Measurements from ENCODE around the gene GPR21.

GPR21 gene, protein sequence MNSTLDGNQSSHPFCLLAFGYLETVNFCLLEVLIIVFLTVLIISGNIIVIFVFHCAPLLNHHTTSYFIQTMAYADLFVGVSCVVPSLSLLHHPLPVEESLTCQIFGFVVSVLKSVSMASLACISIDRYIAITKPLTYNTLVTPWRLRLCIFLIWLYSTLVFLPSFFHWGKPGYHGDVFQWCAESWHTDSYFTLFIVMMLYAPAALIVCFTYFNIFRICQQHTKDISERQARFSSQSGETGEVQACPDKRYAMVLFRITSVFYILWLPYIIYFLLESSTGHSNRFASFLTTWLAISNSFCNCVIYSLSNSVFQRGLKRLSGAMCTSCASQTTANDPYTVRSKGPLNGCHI

DNA sequence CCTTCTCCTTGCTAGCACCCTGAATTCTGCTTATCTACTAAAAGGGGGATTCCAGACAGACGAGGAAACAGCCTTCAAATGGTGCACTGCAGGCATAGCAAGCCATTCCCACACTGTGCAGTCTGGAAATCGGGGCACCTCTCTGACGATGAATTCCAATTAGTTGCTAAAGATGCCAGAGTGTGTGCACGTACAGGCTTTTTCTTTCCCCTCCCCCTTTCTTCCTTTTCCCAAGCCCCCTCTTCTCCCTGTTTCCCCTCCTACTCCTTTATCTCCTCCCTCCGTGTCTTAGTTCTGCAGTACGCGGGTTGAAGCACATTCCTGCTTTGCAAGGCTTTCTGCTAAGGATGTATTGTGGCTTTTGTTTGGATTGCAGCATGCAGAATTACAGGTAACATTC is at the start of gene GPR21:
GPR21 (plus strand) TSS at position 316 of the 400 bp plus-strand sequence. CDS start 900 bp downstream, outside the sequence.
- TF ChIP-seq SNAI2 (CRISPR knock-in tag; IDR thresholded peaks at IDR 0.05) = no peak
- TF ChIP-seq, protein P1, sequence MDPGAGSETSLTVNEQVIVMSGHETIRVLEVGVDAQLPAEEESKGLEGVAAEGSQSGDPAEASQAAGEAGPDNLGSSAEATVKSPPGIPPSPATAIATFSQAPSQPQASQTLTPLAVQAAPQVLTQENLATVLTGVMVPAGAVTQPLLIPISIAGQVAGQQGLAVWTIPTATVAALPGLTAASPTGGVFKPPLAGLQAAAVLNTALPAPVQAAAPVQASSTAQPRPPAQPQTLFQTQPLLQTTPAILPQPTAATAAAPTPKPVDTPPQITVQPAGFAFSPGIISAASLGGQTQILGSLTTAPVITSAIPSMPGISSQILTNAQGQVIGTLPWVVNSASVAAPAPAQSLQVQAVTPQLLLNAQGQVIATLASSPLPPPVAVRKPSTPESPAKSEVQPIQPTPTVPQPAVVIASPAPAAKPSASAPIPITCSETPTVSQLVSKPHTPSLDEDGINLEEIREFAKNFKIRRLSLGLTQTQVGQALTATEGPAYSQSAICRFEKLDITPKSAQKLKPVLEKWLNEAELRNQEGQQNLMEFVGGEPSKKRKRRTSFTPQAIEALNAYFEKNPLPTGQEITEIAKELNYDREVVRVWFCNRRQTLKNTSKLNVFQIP (CRISPR knock-in tag; IDR thresholded peaks at IDR 0.05; ENCODE audit: borderline replicate concordance, low read depth) = no peak
- no peak for TF ChIP-seq ISL1 (CRISPR knock-in tag; IDR thresholded peaks at IDR 0.05)
- TF ChIP-seq, protein P2, sequence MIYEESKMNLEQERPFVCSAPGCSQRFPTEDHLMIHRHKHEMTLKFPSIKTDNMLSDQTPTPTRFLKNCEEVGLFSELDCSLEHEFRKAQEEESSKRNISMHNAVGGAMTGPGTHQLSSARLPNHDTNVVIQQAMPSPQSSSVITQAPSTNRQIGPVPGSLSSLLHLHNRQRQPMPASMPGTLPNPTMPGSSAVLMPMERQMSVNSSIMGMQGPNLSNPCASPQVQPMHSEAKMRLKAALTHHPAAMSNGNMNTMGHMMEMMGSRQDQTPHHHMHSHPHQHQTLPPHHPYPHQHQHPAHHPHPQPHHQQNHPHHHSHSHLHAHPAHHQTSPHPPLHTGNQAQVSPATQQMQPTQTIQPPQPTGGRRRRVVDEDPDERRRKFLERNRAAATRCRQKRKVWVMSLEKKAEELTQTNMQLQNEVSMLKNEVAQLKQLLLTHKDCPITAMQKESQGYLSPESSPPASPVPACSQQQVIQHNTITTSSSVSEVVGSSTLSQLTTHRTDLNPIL (CRISPR knock-in tag; IDR thresholded peaks at IDR 0.05; ENCODE audit: low read depth) = no peak
- no peak for TF ChIP-seq PPARA (CRISPR knock-in tag; IDR thresholded peaks at IDR 0.05; ENCODE audit: borderline replicate concordance)
- TF ChIP-seq ZNF565 (CRISPR knock-in tag; conservative IDR thresholded peaks at IDR 0.05; ENCODE audit: low read depth) = no peak
- no peak for TF ChIP-seq TOX (CRISPR knock-in tag; IDR thresholded peaks at IDR 0.05; ENCODE audit: borderline replicate concordance)
- TF ChIP-seq, protein P3, sequence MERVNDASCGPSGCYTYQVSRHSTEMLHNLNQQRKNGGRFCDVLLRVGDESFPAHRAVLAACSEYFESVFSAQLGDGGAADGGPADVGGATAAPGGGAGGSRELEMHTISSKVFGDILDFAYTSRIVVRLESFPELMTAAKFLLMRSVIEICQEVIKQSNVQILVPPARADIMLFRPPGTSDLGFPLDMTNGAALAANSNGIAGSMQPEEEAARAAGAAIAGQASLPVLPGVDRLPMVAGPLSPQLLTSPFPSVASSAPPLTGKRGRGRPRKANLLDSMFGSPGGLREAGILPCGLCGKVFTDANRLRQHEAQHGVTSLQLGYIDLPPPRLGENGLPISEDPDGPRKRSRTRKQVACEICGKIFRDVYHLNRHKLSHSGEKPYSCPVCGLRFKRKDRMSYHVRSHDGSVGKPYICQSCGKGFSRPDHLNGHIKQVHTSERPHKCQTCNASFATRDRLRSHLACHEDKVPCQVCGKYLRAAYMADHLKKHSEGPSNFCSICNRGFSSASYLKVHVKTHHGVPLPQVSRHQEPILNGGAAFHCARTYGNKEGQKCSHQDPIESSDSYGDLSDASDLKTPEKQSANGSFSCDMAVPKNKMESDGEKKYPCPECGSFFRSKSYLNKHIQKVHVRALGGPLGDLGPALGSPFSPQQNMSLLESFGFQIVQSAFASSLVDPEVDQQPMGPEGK (CRISPR knock-in tag; IDR thresholded peaks at IDR 0.05; ENCODE audit: borderline replicate concordance) = no peak
- TF ChIP-seq ZFP30 (CRISPR knock-in tag; IDR thresholded peaks at IDR 0.05) = no peak
- no peak for TF ChIP-seq OSR1 (CRISPR knock-in tag; IDR thresholded peaks at IDR 0.05)
- TF ChIP-seq TCF4 (CRISPR knock-in tag; IDR thresholded peaks at IDR 0.05; ENCODE audit: borderline replicate concordance) = no peak
- TF ChIP-seq, protein P4, sequence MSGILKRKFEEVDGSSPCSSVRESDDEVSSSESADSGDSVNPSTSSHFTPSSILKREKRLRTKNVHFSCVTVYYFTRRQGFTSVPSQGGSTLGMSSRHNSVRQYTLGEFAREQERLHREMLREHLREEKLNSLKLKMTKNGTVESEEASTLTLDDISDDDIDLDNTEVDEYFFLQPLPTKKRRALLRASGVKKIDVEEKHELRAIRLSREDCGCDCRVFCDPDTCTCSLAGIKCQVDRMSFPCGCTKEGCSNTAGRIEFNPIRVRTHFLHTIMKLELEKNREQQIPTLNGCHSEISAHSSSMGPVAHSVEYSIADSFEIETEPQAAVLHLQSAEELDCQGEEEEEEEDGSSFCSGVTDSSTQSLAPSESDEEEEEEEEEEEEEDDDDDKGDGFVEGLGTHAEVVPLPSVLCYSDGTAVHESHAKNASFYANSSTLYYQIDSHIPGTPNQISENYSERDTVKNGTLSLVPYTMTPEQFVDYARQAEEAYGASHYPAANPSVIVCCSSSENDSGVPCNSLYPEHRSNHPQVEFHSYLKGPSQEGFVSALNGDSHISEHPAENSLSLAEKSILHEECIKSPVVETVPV (CRISPR knock-in tag; IDR thresholded peaks at IDR 0.05) = no peak
- no peak for TF ChIP-seq BACH2 (CRISPR knock-in tag; IDR thresholded peaks at IDR 0.05; ENCODE audit: borderline replicate concordance)
- TF ChIP-seq ZFP3 (CRISPR knock-in tag; IDR thresholded peaks at IDR 0.05) = no peak
- no peak for ATAC-seq

DNA sequence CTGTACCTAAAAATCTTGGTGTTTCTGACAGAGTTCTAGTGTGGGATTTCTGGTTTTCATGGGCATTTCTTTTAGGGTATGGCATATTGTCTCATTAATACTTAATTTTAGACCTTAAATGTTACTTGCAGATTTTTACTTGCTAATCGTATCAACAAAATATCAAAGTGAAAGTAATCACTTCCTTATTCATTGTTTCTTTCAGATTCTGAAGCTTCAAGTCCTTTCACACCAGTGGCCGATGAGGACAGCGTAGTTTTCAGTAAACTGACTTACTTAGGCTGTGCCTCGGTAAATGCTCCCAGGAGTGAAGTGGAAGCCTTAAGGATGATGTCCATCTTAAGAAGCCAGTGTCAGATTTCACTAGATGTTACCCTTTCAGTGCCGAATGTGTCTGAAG is 47.5 kb upstream of the GPR21 start:
- TF ChIP-seq, protein P1 (CRISPR knock-in tag; IDR thresholded peaks at IDR 0.05; ENCODE audit: borderline replicate concordance, low read depth) = no peak
- TF ChIP-seq SNAI2 (CRISPR knock-in tag; IDR thresholded peaks at IDR 0.05) = no peak
- no peak for ATAC-seq

DNA sequence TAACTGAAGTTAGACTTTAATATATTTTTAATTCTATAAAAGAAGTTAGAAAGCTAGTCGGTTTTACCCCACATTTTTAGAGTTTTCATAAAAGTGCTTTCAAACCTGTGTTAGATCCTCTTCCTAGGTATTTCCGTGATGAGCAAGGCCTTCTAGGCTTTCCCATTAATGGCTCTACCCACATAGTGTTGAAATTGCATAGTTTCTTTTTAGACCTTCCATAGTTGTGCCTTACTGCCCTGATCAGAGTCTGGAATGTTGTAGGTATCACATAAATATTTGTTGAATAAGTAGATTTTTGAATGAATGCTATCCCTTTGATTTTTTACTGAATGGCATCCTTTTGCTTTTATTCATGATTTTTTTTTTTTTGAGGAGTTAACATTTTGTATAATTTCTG is 45.3 kb upstream of the GPR21 start:
- TF ChIP-seq CSDC2 (CRISPR knock-in tag; IDR thresholded peaks at IDR 0.05) (no peak), ZFP30 (CRISPR knock-in tag; IDR thresholded peaks at IDR 0.05) (no peak), ZNF8 (CRISPR knock-in tag; IDR thresholded peaks at IDR 0.05) (no peak), BACH2 (CRISPR knock-in tag; IDR thresholded peaks at IDR 0.05; ENCODE audit: borderline replicate concordance) (no peak), RARB (CRISPR knock-in tag; IDR thresholded peaks at IDR 0.05) (no peak)
- TF ChIP-seq, protein P3 (CRISPR knock-in tag; IDR thresholded peaks at IDR 0.05; ENCODE audit: borderline replicate concordance) = no peak
- no peak for ATAC-seq

All from SK-N-SH treated with all-trans-retinoic acid at 6 μM for 48 hours (cell line).